BLaER1 treated with 17β-estradiol and CSF1 and Interleukin-3, amounts not matched to agents 10 nM and 100 nM (cell line): ENCODE results near the gene TEAD3.

Source experiments
- H3K27ac ChIP-seq, 11 experiments: shearing (Covaris generic); formaldehyde crosslinking; 2 replicates each; pipeline ENCODE4 v1.8.1; 2022
- H3K27me3 ChIP-seq, 11 experiments: shearing (Covaris generic); formaldehyde crosslinking; 2 replicates each; pipeline ENCODE4 v1.8.1; 2022
- H3K36me3 ChIP-seq, 11 experiments: shearing (Covaris generic); formaldehyde crosslinking; 2 replicates each; pipeline ENCODE4 v1.8.1; 2022
- H3K4me1 ChIP-seq, 10 experiments: shearing (Covaris generic); formaldehyde crosslinking; 2 replicates each; pipeline ENCODE4 v1.8.1; 2022
- H3K4me2 ChIP-seq, 11 experiments: shearing (Covaris generic); formaldehyde crosslinking; 2 replicates each; pipeline ENCODE4 v1.8.1; 2022
- H3K4me3 ChIP-seq, 10 experiments: shearing (Covaris generic); formaldehyde crosslinking; 2 replicates each; pipeline ENCODE4 v1.8.1; 2022
- H3K9ac ChIP-seq, 11 experiments: shearing (Covaris generic); formaldehyde crosslinking; 2 replicates each; pipeline ENCODE4 v1.8.1; 2022
- H3K9me3 ChIP-seq, 11 experiments: shearing (Covaris generic); formaldehyde crosslinking; replicated peaks in 1 of 11; 2 replicates each; pipeline ENCODE4 v1.8.1; 2022
- H4K20me1 ChIP-seq, 11 experiments: shearing (Covaris generic); formaldehyde crosslinking; 2 replicates each; pipeline ENCODE4 v1.8.1; 2022
- Cebpa-rat ChIP-seq, 11 experiments: shearing (Covaris generic); IDR thresholded peaks; 2 replicates each; pipeline ENCODE4 v1.8.1; 2022

TEAD3 gene

GRCh38 chr6:35463292-35463691 is 33.6 kb downstream of the TEAD3 start:
- no peak for TF ChIP-seq Cebpa-rat (IDR thresholded peaks at IDR 0.05)
- H3K4me3 ChIP-seq, result no peak overlapping the region
- H4K20me1 ChIP-seq, result peaks cover 0 to 5% (median 0%) of the 10 kb centered on the region in 11 experiments; a peak in 5 of 22 replicates
- H3K27ac ChIP-seq, result no peak overlapping the region
- peaks cover 15 to 93% (median 85%) of the 10 kb centered on the region in 11 experiments; a peak in 21 of 22 replicates for H3K36me3 ChIP-seq
- no peak overlapping the region for H3K4me2 ChIP-seq
- H3K9ac ChIP-seq, result no peak overlapping the region; a peak in 1 of 22 replicates
- H3K27me3 ChIP-seq, result no peaks in the 10 kb centered on the region
- H3K4me1 ChIP-seq, result peaks cover 5 to 10% (median 8%) of the 10 kb centered on the region in 10 experiments; a peak in 17 of 20 replicates
- H3K9me3 ChIP-seq, result no peaks in the 10 kb centered on the region

- no peak overlapping the region for H3K27ac ChIP-seq
- H4K20me1 ChIP-seq, result peaks cover 0 to 14% (median 0%) of the 10 kb centered on the region in 11 experiments; a peak in 7 of 22 replicates
- no peak overlapping the region for H3K4me2 ChIP-seq
- no peak overlapping the region for H3K4me3 ChIP-seq
- no peaks in the 10 kb centered on the region for H3K9me3 ChIP-seq
- TF ChIP-seq Cebpa-rat (IDR thresholded peaks at IDR 0.05), result no peak
- no peaks in the 10 kb centered on the region for H3K27me3 ChIP-seq
- no peak overlapping the region for H3K9ac ChIP-seq
- peaks cover 14 to 100% (median 93%) of the 10 kb centered on the region in 11 experiments; a peak in 21 of 22 replicates for H3K36me3 ChIP-seq
- H3K4me1 ChIP-seq, result peaks cover 0 to 5% (median 0%) of the 10 kb centered on the region in 10 experiments; a peak in 4 of 20 replicates
Measured at GRCh38 chr6:35461270-35461669, 35.6 kb downstream of the TEAD3 start.

- Histone ChIP-seq H3K4me3 (no peak overlapping the region), H3K27ac (no peak overlapping the region), H3K9me3 (no peaks in the 10 kb centered on the region), H3K9ac (no peak overlapping the region), H4K20me1 (peaks cover 0 to 23% (median 8%) of the 10 kb centered on the region in 11 experiments; a peak in 7 of 22 replicates), H3K36me3 (peaks cover 10 to 78% (median 75%) of the 10 kb centered on the region in 11 experiments; a peak in 21 of 22 replicates), H3K4me1 (peaks cover 26 to 35% (median 32%) of the 10 kb centered on the region in 10 experiments), H3K27me3 (no peaks in the 10 kb centered on the region), H3K4me2 (no peak overlapping the region)
- TF ChIP-seq Cebpa-rat (IDR thresholded peaks at IDR 0.05), result no peak
Measured at GRCh38 chr6:35457907-35458306, 39.0 kb downstream of the TEAD3 start.

- peaks cover 37 to 47% (median 43%) of the 10 kb centered on the region in 10 experiments for H3K4me1 ChIP-seq
- no peaks in the 10 kb centered on the region for H3K9me3 ChIP-seq
- H3K27me3 ChIP-seq, result no peaks in the 10 kb centered on the region
- H3K4me3 ChIP-seq, result peak overlapping the region in 8 of 10 experiments; percentile 71 to 88 (median 80); a peak in 13 of 20 replicates
- H3K4me2 ChIP-seq, result peak overlapping the region; percentile 83 to 100 (median 99)
- 0 out of 22 replicates have a peak, but pooled peaks of 1 of the 11 experiments have one; percentile 1 for TF ChIP-seq Cebpa-rat (IDR thresholded peaks at IDR 0.05)
- peak overlapping the region; percentile 10 to 93 (median 85); a peak in 18 of 22 replicates for H3K9ac ChIP-seq
- peak overlapping the region in 8 of 11 experiments; percentile 19 to 91 (median 88); a peak in 16 of 22 replicates for H3K27ac ChIP-seq
- peaks cover 5 to 46% (median 44%) of the 10 kb centered on the region in 11 experiments; a peak in 21 of 22 replicates for H3K36me3 ChIP-seq
- peaks cover 0 to 23% (median 8%) of the 10 kb centered on the region in 11 experiments; a peak in 7 of 22 replicates for H4K20me1 ChIP-seq
Measured at GRCh38 chr6:35454391-35455110, 42.3 kb downstream of the TEAD3 start.

GRCh38 chr6:35453236-35453635 is 43.6 kb downstream of the TEAD3 start:
- peaks cover 0 to 21% (median 5%) of the 10 kb centered on the region in 11 experiments; a peak in 5 of 22 replicates for H4K20me1 ChIP-seq
- peaks cover 4 to 33% (median 31%) of the 10 kb centered on the region in 11 experiments; a peak in 21 of 22 replicates for H3K36me3 ChIP-seq
- H3K4me3 ChIP-seq, result peak overlapping the region; percentile 71 to 95 (median 84)
- peak overlapping the region in 8 of 11 experiments; percentile 11 to 91 (median 88); a peak in 15 of 22 replicates for H3K27ac ChIP-seq
- H3K9me3 ChIP-seq, result no peaks in the 10 kb centered on the region
- peaks cover 37 to 51% (median 44%) of the 10 kb centered on the region in 10 experiments for H3K4me1 ChIP-seq
- peak overlapping the region; percentile 73 to 93 (median 85); a peak in 21 of 22 replicates for H3K9ac ChIP-seq
- TF ChIP-seq Cebpa-rat (IDR thresholded peaks at IDR 0.05), result no peak
- no peaks in the 10 kb centered on the region for H3K27me3 ChIP-seq
- H3K4me2 ChIP-seq, result peak overlapping the region; percentile 83 to 100 (median 99)

- no peaks in the 10 kb centered on the region for H3K27me3 ChIP-seq
- H3K4me2 ChIP-seq, result peak within 1 kb of the TSS; percentile 83 to 100 (median 99)
- H3K27ac ChIP-seq, result peak within 1 kb of the TSS; percentile 18 to 91 (median 86); a peak in 21 of 22 replicates
- H4K20me1 ChIP-seq, result peaks cover 0 to 18% (median 4%) of the 10 kb centered on the region in 11 experiments; a peak in 5 of 22 replicates
- peaks cover 37 to 56% (median 46%) of the 10 kb centered on the region in 10 experiments for H3K4me1 ChIP-seq
- no peak for TF ChIP-seq Cebpa-rat (IDR thresholded peaks at IDR 0.05)
- peak within 1 kb of the TSS; percentile 71 to 95 (median 84) for H3K4me3 ChIP-seq
- no peaks in the 10 kb centered on the region for H3K9me3 ChIP-seq
- H3K36me3 ChIP-seq, result peaks cover 0 to 25% (median 23%) of the 10 kb centered on the region in 11 experiments; a peak in 19 of 22 replicates
- H3K9ac ChIP-seq, result peak within 1 kb of the TSS; percentile 73 to 93 (median 85)
Measured at GRCh38 chr6:35452183-35453090, 44.4 kb downstream of the TEAD3 start, which contains the start of gene FANCE. Gene FANCE (plus strand): TSS chr6:35452338. CDS start chr6:35452546, 208 bp downstream.

GRCh38 chr6:35451354-35452182 is 45.3 kb downstream of the TEAD3 start:
- Histone ChIP-seq H3K4me1 (peaks cover 37 to 62% (median 45%) of the 10 kb centered on the region in 10 experiments), H3K27me3 (no peaks in the 10 kb centered on the region), H3K4me3 (peak overlapping the region; percentile 71 to 95 (median 84); a peak in 19 of 20 replicates), H3K36me3 (peaks cover 0 to 16% (median 14%) of the 10 kb centered on the region in 11 experiments; a peak in 19 of 22 replicates), H3K9ac (peak overlapping the region; percentile 40 to 93 (median 85); a peak in 17 of 22 replicates), H4K20me1 (peaks cover 0 to 18% (median 3%) of the 10 kb centered on the region in 11 experiments; a peak in 3 of 22 replicates), H3K9me3 (no peaks in the 10 kb centered on the region), H3K27ac (peak overlapping the region in 9 of 11 experiments; percentile 3 to 91 (median 38); a peak in 12 of 22 replicates), H3K4me2 (peak overlapping the region; percentile 83 to 99 (median 94))
- no peak for TF ChIP-seq Cebpa-rat (IDR thresholded peaks at IDR 0.05)
